ENCODE data around the gene CCDC97.

DNA sequence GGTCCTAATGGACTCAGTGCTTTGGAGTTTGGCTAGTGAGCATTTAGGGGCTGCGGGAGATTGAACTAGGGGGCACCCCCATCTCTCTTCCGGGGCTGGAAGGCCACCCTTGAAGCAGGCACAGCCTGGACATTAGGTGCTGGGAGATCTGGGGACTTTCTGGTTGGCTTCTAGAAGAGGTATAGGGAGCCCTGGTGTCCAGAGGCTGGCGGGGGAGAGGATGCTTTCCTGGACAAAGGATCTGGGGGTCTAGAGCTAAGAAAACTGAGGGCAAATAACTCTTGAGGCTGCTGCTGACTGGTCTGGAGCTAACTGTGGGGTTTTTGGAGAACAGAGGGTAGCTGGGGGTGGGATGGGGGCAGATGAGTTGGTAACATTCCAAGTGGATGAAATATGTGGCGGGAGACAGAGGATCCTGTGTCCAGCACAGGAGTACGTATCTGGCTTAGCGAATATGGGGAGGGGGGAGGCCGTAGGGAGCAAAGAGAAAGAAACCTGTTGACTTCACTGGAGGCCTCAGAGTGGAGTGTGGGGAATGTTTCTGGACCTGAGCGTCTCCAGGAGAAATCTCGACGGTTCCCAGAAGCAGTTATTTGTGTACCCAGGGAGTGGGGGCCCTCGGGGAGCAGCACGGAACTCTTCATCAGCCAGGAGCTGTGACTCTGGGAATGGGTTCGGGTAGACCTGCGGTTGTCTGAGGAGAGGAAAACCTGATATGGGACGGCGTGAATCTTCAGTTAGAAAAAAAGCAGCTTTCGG, 44.4 kb upstream of the CCDC97 start:
- no peak for TF ChIP-seq POLR2A (IDR thresholded peaks at IDR 0.05; ENCODE audit: low read length)
- TF ChIP-seq GATA1 (IDR thresholded peaks at IDR 0.05; ENCODE audit: low read depth, low read length): no peak

All from erythroblast (primary cell).